ENCODE measurements around the gene FMN2.
A peak's percentile ranks its signal among the peaks of the same experiment; 100 is the strongest.

The FMN2 gene

GRCh38 chr1:240093120-240093961 lies 1.7 kb downstream of the FMN2 start (continued):
- TF ChIP-seq ZBTB6 (tag by site-specific recombination; IDR thresholded peaks at IDR 0.05) (peak; percentile 5; the same call in 1 of the 2 replicates), ZBTB26 (tag by site-specific recombination; optimal IDR thresholded peaks at IDR 0.05) (peak; percentile 92), ZFP69B (tag by site-specific recombination; IDR thresholded peaks at IDR 0.05) (peak; percentile 90), WT1 (tag by site-specific recombination; IDR thresholded peaks at IDR 0.05) (peak; percentile 31; the same call in 1 of the 2 replicates), PRDM4 (tag by site-specific recombination; IDR thresholded peaks at IDR 0.05) (no peak), SP7 (tag by site-specific recombination; IDR thresholded peaks at IDR 0.05) (no peak), PRDM2 (tag by site-specific recombination; IDR thresholded peaks at IDR 0.05; ENCODE audit: borderline replicate concordance) (0 out of 2 replicates have a peak, but pooled peaks have one; percentile 15), GFI1B (tag by site-specific recombination; IDR thresholded peaks at IDR 0.05) (no peak), KLF1 (tag by site-specific recombination; IDR thresholded peaks at IDR 0.05) (peak; percentile 42), ZNF488 (tag by site-specific recombination; IDR thresholded peaks at IDR 0.05) (no peak), ZNF548 (tag by site-specific recombination; IDR thresholded peaks at IDR 0.05) (no peak), ZNF596 (tag by site-specific recombination; IDR thresholded peaks at IDR 0.05) (no peak), ZNF398 (tag by site-specific recombination; IDR thresholded peaks at IDR 0.05) (peak; percentile 73), ZNF777 (tag by site-specific recombination; IDR thresholded peaks at IDR 0.05; ENCODE audit: borderline replicate concordance) (no peak), HIC1 (tag by site-specific recombination; IDR thresholded peaks at IDR 0.05) (peak; percentile 77), ZNF670 (tag by site-specific recombination; IDR thresholded peaks at IDR 0.05; ENCODE audit: low read depth) (no peak), ZNF449 (tag by site-specific recombination; IDR thresholded peaks at IDR 0.05) (0 out of 2 replicates have a peak, but pooled peaks have one; percentile 12), ZBTB7A (tag by site-specific recombination; IDR thresholded peaks at IDR 0.05; ENCODE audit: low read depth) (no peak; the same call in 1 of the 2 replicates), OVOL3 (tag by site-specific recombination; IDR thresholded peaks at IDR 0.05) (no peak)
